T47D (cell line): Measurements from ENCODE around the gene STOML3.
"Not testable (repeated sequence)": the region's sequence is repeated elsewhere in the genome, so short reads cannot be mapped to it uniquely, and the experiment has no call there.

Experiments used
- DNase-seq, 2 experiments: peaks; one replicate each; pipeline versions ENCODE4 v3.0.0 to v3.0.0-alpha.2; 2011 to 2012; ENCODE audit warnings: low read depth in 1 of 2, low spot score in 1 of 2
- JUND ChIP-seq: IDR thresholded peaks from 2 replicates; pipeline ENCODE4 v1.6.1; 2012; ENCODE audit warnings: low read depth
- in situ Hi-C: cut with HindIII; loops from 2 replicates; pipeline ENCODE4 v1.10.0; 2016; ENCODE audit warnings: low sequenced_read_pairs, low pct_unique_long_range_greater_than_20kb

Gene STOML3

DNA sequence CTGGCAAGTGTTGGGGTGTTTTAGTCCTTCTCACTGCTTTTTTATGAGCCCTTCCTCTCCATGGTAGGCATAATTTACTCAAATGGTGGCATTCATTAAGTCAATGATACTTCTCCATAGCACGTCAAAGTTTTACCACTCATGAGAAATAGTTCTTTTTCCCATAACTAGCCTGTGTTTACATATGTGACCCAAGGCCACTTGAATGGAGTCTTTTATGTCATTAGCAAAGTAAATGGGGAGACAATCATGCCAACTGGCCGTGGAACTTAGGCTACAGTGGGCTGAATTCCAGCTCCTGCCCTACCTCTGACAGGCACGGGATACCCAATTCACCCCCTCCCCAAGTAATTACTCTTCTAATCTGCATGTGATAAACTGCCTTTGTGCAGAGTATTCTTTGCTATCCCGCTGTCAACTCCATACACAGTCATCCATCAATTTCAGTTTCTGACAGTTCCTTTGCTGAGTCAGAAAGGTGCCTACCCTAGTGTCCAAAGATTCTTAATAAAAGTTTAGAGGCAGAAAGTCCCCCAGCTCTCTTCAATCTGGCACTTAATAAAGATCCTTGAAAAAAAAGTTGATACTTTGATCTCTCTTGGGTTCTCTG is 30.3 kb upstream of the STOML3 start:
- in situ Hi-C loops, result no loop called here
- no peak for DNase-seq
- TF ChIP-seq JUND, result no peak

DNA sequence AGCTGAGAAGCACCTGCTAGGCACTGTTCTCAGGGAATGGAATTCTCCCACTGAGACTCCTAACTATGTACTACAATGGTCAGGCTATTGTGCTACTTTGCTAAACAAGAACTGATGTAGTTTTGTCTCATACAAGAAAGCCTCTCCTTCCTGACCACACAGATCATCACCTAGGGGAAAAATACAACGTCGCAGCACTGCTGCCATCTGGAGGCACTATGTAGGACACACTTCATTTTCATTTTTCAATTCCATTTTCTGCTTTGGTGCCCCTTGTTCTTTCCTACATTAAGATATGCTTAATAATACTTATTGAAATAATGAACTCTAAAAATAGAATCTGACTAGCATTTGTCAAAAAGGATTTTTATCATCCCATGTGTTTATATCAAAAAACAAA is 26.2 kb upstream of the STOML3 start:
- TF ChIP-seq JUND, result no peak
- in situ Hi-C loops, result no loop called here
- DNase-seq, result peak; percentile 5 to 57

DNA sequence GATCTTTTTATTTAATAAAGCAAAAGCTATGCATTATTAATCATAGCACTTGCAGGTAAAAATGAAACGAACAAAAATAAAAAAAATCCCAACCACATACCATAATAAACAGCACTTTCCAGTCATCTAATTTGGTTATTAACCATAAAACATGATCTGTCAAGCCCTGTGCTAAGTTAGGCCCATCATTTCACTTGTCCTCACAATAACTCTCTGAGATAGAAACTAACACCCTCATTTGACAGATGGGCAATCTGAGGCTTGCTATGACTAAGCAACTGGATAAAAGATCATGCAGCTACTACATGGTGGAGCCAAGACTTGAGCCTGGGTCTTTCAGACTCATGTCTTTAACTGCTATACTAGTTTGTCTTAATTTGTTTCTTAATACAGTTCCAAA is 25.5 kb upstream of the STOML3 start:
- TF ChIP-seq JUND, result no peak
- DNase-seq, result no peak
- in situ Hi-C loops, result no loop called here

- no peak for TF ChIP-seq JUND
- DNase-seq, result no peak
- in situ Hi-C loops, result no loop called here
These were observed 22.8 kb upstream of the STOML3 start for GRCh38 chr13:39013462-39013861.

DNA sequence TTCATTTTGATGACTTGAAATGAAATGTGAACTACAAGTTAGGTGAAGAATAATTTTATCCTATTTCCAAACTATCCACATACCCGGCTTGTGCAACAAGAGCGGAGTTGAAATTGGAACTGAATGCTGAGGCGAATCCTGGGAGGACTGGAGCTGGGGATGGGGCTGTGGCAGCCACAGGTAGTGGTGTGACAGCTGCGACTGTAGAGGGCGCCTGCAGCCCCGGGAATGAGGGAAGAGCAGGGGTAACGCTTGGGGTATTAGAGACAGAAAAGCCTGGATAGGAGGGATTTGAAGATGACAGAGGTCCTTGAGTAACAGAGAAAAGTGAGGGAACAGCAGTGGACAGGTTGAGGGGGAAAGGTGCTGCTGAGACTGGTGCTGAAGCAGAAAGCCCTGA is 22.0 kb upstream of the STOML3 start:
- no peak for DNase-seq
- in situ Hi-C loops, result no loop called here
- no peak for TF ChIP-seq JUND

DNA sequence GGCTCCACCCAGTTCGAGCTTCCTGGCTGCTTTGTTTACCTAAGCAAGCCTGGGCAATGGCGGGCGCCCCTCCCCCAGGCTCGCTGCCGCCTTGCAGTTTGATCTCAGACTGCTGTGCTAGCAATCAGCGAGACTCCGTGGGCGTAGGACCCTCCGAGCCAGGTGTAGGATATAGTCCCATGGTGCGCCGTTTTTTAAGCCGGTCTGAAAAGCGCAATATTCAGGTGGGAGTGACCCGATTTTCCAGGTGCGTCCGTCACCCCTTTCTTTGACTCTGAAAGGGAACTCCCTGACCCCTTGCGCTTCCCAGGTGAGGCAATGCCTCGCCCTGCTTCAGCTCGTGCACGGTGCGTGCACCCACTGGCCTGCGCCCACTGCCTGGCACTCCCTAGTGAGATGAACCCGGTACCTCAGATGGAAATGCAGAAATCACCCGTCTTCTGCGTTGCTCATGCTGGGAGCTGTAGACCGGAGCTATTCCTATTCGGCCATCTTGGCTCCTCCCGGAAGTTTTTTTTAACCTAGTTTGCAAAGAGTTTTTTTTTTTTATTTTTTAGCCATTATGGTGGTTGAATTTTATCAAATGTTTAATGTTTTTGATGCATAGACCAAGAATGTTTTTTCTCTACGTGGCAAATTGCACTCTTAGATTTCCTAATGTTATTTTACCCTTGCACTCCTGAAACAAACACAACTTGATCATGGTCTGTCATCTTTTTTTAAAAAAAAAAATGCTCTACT is 15.9 kb upstream of the STOML3 start:
- in situ Hi-C loops, DNase-seq: not testable (repeated sequence)

GRCh38 chr13:38998739-38999138 is 8.1 kb upstream of the STOML3 start:
- in situ Hi-C loops, result no loop called here

GRCh38 chr13:38993381-38993780 is 2.8 kb upstream of the STOML3 start:
- DNase-seq, result no peak
- no peak for TF ChIP-seq JUND
- in situ Hi-C loops, result no loop called here

More at GRCh38 chr13:38998739-38999138, 8.1 kb upstream of the STOML3 start:
- no peak for DNase-seq
- no peak for TF ChIP-seq JUND

DNA sequence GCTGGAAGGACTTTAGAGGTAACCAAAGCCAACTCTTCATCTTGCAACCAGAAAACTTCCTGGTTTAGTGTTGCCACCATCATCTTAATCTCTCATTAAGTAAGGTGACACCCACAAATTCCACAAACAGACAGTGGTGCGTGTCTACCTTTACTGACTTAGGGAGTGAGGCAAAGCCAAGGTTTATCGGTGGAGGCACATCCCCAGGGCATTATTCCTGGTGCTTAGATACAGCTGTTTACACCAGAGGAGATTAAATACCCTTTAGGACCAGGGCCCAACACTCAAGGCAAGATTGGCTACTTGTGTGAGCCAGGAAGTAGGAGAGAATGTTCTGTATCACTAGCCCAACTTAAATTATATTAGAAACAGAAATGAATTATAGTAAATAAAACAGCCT is 9.5 kb downstream of the STOML3 start:
- DNase-seq, result no peak
- no peak for TF ChIP-seq JUND
- in situ Hi-C loops, result no loop called here

DNA sequence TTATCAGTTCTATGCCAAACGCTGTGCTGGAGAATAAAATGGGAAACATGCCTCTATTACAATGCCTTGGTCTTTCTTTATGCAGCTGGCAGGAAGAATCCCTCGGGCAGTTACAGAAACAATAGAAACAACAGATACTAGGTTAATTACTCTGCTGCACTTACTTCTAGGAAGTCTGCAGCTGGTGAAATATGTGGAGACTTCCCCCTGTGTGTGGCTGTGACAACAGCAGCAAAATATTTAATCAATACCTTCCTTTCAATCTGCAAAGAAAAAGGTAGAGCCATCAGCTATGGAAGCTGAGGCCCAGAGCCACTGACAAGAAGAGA is 9.9 kb downstream of the STOML3 start:
- in situ Hi-C loops, result no loop called here

GRCh38 chr13:38979891-38980749 is 10.5 kb downstream of the STOML3 start:
- in situ Hi-C loops, result no loop called here
- TF ChIP-seq JUND, result no peak

More for the DNA sequence above, 9.9 kb downstream of the STOML3 start:
- TF ChIP-seq JUND, result no peak
- no peak for DNase-seq

DNA sequence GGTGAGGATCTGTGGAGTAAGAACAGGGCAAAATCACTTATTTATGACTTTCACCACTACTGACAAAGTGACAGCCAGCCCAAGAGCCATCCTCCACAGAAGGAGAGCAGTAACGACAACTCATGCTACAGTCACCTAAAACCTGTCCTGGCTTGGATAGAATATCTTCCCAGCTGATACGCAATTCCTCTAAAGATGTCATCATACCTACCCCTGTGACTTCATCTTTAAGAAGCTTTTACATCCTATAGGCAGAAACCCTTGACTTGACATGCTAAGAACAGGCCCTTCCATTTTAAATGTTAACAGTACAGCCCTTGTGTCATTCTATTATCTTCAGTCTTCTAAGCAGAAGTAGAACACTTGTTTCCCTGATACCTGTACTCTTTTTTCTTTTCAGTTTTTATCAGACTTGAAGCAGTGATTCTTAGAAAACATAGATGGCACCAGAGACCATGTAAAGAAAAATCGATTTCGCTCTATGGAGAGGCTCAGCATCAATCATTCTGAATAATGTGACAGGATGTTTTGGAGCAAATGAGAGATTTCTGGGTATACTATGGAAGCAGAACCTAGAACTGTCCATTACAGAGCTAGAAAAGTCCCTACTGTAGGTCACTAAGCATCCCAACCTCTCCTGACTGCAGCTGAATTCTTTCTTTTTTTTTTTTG is 20.1 kb downstream of the STOML3 start:
- TF ChIP-seq JUND, result no peak
- DNase-seq, result peak in 1 of 2 experiments; percentile 5
- in situ Hi-C loops, result no loop called here

More at GRCh38 chr13:38979891-38980749, 10.5 kb downstream of the STOML3 start:
- DNase-seq, result no peak
